ENCODE results near the gene PRODH.
"Not testable (repeated sequence)": the region's sequence is repeated elsewhere in the genome, so short reads cannot be mapped to it uniquely, and the experiment has no call there.

Gene PRODH

DNA sequence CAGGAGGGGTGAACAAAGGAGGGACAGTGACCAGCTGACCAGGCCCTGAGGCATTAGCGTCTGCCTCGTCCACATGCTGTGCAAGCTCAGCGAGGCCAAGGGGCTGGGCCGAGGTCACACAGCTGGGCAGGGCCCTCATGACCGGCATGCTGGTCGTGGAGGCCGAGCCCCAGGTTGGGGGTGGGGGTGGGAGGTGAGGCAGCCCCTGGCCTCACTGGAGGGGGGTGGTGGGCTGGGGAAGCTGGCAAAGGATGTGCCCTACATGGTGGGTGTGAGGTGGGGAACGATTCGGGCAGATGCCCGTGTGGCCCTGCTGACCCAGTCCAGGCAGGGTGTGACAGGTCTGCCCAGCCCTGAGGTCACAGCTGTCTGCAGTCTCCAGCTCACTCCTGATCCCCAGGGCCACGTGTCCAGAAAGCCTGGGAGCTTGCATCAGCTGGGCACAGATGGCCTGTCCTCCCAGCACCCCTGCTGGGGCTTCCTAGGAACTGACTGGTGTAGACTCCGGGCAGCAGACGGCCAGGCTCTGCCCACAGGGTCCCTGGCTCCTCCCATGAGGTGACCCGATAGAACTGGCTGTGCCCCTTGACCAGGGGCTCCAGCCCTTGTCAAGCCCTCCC lies 31.4 kb upstream of the PRODH start:
- not testable (repeated sequence) for DNase-seq (ENCODE audit: low read depth)

DNA sequence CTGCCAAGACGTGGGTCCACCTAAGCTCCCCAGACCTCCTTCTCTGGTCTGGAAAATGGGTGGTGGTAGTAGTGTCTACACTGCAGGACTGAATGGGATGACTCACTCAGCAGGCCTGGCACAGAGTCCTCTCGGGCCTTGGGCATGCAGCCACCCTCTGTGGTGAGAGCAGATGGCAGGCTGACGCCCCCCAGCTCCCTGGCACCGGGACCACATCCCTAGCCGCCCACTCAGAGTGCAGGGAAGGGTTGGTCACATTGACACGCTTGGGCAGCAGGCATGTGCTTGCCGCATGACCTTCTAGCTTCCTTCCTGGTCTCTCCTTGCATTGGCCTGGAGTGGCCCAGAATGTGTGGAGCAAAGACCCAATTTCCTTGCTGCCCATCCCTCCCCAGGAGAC lies 30.7 kb upstream of the PRODH start:
- DNase-seq (ENCODE audit: low read depth), result no peak

DNA sequence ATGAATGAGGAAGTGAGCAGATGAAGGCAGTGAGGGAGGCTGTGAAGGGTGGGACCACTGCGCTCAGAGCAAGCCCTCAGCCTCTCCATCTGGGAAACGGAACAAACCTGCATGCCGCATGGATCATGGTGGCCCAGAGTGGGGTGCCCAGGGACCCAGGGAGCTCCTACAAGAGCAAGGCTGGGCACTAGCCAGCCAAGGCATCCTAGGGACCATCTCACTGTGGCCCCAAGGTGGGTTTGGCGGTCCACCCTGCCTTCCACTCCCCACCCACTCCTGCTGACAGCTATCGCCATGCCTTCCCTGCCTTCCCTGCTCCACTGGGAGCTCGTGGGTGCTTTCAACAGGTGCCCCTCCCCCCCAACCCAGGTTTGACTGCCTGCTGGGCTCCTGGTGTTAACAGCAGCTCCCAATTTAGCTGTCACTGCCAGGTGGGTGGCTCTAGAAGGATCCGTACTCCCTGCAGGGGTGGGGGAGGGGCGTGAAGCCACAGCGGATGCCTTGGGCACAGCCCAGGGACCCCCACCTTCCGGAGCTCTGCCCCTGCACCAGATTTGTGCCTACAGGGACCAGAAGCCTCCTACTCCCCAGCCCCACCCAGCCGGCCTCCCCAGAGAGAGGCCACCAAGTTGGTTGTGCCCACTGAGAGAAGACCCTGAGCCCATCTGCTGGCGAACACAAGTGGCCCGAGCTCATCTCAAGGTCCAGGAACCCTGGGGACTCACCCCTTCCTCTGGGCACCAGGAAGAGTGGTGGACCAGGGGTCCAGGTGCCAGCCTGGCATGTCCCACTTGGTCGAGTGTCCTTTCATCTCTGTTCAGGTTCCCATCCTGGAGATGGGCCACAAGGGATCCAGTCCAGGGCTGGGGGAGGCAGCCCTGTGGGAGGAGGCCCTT lies 29.7 kb upstream of the PRODH start:
- DNase-seq (ENCODE audit: low read depth), result no peak

DNA sequence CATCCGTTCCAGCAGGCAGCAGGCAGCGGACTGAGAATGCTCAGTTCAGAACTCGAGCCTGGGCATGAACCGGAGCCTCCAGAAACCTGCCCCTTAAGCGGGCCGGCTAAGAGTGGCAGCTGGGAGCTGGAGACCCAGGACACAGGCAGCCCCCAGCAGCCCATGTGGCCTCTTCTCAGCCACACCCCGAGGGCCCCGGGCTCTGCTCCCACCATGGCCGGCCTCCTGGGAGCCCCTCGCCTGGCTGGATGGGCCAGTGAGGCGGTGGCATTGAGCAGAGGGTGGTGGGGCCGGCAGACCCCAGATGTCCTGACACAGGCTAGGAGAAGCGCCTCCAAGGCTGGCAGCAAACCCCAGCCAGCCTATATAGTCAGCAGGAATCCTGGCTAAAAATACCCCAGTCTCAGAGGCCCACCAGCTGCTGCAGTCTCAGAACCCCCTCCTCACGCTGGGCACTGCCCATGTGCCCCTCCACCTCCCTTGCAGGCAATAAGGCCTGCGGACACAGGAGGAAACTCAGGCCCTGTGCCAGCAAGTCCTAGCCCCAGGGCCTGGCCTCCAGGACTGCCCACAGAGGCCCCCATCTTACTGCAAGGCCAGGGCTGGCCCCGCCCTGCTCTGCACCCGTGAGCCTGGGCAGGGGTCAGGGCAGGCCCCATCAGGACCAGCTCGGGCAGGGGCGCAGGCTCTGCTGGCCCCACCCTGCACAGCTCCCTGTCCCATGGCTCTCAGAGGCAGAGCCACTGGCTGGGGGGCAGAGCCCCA lies 28.6 kb upstream of the PRODH start:
- not testable (repeated sequence) for DNase-seq (ENCODE audit: low read depth)

DNA sequence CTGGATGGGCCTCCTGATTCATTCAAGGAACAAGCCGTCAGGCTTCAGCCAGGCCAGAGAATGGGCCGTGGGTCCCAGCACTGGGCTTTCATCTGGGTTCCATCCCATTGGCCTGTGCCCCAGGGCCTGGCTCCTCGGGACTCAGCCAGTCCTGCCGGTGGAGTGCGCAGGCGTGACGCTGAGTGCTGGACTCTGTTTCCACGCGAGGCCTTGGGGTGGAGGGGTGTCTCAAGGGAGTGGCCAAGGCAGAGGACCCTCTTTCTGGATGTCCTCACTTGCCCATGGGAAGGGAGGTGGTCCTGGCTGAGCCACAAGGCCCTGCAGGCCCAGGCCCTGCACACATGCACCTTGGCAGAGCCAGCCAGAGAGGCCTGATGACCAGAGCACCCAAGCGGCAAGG lies 28.0 kb upstream of the PRODH start:
- not testable (repeated sequence) for DNase-seq (ENCODE audit: low read depth)

DNA sequence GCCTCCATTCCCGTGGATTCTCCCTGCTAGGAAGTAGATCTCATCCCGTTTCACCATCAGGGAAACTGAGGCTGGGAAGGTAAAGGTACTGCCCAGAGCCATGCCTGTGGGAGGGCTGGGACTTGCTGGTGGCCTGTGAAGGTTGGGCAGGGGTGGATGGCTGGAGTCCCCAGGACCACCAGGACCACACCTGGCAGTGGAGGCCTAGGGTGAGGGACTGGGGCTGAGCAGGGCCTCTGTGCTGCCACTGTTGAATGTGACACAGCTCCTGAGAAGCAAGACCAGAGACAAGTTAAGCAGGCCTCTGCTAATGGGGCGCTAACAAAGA lies 26.2 kb upstream of the PRODH start:
- no peak for DNase-seq (ENCODE audit: low read depth)

DNA sequence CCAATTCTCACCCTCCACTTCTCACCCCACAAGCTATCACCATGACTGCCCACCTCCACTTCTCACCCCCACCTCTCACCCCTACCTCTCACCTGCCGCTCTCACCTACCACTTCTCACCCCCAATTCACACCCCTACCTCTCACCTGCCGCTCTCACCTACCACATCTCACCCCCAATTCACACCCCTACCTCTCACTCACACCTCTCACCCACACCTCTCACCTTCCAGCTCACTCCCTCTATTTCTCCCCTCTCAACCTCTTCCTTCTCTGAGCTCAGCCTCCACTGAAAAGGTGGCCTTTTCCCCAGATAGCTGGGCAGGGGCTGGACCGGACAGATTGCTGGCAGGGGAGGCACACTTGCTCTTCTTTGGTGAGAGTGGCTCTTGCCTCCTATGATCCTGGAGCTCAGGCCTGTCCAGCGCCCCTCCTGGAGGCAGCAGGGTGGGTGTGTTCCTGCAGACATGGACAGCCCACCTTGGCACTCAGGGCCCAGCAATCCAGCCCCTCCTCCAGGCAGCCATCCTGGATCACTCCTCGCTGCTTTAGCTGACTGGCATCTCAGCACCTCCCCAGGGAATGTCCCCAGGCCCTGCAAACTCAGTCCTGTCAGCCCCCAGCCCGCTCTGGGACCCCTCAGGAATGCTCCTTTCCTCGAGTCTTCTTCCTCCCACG lies 25.7 kb upstream of the PRODH start:
- DNase-seq (ENCODE audit: low read depth), result not testable (repeated sequence)

DNA sequence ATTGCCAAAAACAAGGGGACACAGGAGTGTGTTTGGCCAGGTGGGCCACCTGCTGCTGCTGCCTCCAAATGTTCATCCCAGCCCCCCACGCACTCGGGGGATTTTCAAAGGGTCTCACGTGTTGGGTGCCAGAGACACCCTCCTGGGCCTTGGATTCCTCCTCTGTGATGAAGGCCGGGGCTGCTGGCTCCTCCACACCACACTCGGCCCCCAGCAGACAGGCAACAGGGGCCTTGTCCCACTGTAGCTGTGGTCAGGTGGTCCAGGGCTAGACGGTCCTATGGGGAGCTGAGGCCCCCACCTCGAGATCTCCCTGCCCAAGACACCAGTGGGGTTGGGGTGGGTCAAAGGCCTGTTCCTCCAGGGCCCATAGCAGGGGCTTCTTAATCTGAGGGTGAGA lies 25.1 kb upstream of the PRODH start:
- DNase-seq (ENCODE audit: low read depth), result not testable (repeated sequence)

DNA sequence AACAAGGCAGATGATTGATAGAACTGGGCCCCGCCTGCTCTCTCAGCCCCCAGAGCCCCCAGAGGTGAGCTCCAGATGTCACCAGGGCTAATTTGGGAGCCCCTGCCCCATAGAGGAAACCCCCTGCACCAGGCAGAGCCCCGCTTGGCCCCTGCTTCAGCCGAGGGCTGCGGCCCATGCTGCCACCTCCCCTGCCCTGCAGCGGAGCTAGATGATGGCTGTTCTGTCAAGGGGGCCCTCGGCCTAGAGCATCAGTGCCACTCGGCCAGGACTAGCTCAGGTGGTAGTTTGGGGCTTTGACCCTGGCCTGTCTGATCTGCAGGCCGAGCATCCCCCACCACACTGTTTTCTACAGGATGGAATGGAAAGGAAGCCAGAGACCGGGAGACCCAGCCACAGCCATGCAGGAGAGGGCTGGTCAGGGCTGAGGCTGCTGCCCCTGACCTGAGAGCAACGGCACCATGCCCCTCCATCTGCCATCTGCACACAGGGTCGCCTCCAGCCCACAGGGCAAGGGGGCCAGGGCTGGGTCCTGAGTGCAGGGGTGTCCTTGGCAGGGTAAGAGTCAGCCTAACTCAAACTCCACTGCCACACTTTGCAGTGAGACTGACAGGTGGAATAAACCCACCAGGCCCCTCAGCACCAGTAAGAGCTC lies 24.2 kb upstream of the PRODH start:
- not testable (repeated sequence) for DNase-seq (ENCODE audit: low read depth)

DNA sequence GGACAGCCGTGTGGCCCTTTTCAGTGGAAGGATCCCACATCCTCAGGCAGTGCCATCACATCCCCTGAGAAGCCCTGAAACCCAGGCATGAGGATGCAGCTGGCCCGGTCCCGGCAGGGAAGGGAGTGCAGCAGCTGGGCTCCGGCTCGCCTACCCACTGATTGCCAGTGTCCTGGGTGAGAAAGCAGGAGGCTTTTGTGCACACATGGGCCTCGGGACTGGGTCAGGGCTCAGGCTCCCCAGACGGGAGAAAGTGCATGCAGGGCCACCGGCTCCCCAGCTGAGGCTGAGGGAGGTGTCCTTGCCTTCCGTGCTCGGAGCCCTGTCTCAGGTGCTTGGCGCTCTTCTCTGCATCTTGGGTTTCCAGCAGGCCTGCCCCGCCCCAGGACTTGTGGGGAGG lies 23.6 kb upstream of the PRODH start:
- not testable (repeated sequence) for DNase-seq (ENCODE audit: low read depth)

DNA sequence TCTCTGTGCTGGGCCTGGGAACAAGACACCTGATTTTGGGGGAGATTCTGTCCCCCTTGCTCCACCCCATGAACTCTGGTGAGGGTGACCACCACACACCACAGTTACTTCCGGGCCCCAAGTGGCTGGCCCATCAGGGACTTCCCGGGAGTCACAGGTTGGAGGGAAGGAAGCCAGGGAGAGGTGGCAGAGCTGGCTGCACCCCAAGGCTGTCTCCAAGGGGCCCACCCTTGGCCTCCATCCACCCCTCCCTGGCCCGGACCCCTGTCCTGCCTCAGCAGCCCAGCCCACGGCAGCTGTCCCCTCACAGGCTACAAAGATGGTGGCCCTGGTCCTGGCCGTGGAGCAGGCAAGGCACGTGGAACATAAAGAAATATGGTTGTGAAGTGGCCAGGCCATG lies 23.2 kb upstream of the PRODH start:
- DNase-seq (ENCODE audit: low read depth), result not testable (repeated sequence)

DNA sequence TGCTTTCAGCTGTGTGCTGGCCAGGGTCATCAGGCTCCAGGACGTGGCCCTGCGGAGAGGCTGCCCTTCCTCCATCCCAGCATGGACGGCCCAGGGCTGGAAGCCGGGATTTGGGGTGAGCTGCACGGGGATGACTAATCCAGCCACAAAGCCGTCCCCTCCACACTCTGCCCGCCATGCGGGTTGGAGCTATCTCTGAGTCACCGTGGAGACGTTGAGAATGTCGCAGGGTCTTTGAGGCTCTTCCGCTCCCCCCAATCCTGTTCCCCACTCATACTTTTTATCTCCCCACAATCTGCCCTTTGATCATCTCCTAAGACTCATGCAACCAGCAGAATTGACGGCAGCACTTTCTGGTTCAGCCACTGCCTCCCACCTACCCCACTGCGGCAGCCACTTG lies 22.6 kb upstream of the PRODH start:
- DNase-seq (ENCODE audit: low read depth), result not testable (repeated sequence)

DNA sequence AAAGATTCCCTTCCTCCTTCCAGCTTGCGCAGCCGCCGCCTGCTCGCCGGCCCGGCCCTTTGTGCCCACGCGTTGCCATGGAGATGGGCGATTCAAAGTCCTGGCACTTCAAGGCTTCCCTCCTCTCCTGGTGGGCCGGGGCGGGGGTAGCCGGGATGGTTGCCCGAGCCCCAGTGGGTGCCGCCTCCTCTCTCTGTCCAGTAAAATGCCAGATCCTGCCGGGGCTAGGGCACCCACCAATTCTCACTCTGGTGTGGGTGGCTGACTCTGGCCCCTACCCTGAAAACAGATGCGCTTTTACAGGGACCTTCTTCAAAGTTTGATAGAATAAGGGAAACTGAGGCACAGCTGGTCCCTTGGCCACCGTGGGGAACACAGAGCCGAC lies 22.2 kb upstream of the PRODH start:
- DNase-seq (ENCODE audit: low read depth), result not testable (repeated sequence)

DNA sequence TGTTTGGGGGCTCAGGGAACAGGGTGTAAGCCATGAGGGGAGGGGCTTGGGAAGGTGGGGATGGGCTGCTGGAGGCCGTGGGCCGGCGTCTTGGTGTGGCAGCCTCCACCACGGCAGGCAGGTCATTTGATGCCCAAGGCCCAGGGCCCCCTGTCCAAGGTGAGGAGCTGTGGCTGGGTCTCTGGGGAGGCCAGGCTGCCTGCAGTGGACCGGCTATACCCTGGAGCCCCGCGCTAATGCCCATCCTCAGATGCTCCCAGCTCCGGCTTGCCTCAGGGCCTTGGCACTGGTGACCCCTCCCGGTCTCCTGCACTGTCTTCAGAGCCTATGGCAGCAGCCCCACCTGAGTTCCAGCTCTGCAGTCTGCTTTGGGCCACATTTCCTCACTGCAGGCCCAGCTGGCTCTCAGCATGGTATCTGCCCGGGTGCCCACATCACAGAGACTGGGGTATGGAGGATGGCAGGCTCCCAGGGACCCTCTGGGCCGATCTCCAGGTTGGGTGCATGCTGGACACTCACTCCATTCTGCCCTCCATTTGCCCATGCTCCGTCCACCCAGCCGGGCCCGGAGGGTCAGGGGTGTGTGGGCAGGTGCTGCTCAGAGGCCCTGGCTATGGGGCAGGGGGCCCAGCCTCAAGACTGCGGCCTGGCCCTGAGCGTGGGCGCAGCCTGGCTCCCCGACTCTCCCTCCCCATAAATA lies 21.7 kb upstream of the PRODH start:
- DNase-seq (ENCODE audit: low read depth), result not testable (repeated sequence)

DNA sequence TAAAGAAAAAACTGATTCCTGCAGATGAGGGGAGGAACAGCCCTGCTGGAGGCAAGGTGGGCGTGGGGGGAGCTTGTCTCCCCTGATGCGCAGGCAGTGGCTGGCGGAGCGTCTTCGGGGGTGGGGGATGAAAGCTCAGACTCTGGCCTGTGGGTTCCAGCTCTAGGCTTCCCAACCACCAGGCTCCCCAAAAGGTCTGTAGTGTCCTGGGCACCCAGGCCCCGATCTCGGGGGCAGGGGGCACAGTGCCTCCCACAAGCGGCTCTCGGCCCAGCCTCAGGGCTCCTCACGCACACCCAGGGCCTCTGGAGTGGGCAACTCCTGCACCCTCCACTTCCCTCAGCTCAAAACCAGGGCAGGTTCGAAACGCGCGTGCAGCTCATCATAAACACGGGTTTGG lies 20.9 kb upstream of the PRODH start:
- not testable (repeated sequence) for DNase-seq (ENCODE audit: low read depth)

DNA sequence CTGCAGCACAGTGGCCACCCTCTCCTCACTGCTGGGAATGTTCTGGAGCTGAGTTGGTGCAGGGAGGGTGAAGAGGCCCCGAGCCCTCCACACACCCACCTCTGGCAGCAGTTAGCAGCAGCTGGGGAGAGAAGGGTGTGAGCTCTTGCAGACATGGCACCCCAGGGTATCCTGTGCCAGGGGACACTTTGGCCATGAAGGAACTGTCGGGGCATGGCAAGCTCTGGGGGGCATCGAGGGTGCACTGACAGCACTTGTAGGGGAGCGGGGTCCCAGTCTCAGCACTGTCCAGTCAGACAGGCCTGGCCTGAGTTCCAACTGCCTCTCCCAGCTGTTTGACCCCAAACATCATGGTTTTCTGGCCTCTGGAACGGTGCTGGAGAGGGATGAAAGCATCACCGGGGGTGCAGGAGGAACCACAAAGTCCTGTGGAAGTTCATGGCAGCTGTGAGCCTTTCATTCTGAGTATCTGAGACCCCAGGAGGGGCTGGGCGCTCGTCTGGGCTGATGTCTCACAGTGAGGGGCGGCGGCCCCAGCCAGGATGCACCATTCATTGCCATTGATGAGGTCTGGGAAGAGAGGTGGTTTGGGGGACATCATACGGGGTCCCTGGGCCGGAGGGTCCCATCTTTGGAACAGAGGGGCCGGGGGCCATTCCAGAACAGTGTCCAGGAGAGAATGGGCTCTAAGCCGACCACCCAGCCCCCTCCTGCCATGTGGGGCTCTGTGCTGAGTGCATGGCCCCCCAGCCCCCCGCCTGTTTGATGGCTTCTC lies 20.2 kb upstream of the PRODH start:
- not testable (repeated sequence) for DNase-seq (ENCODE audit: low read depth)

DNA sequence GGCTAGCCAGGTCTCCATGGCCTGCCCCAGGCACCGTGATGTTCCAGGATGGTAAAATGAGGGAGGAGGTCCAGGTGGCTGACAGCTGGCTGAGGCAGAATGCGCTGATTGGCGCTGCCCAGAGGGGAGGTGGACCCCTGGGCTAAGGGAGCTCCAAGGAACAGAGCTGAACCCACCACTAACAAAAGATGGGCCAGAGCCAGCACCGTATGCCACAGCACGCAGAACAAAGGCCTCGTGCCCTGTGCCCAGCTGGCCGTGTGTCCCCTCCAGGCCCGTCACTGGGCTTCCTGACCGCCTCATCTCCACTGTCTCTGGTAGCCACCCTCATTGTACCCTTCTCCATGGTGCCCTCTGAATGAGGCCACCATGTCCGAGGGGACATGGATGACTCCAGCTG lies 19.6 kb upstream of the PRODH start:
- DNase-seq (ENCODE audit: low read depth), result no peak

DNA sequence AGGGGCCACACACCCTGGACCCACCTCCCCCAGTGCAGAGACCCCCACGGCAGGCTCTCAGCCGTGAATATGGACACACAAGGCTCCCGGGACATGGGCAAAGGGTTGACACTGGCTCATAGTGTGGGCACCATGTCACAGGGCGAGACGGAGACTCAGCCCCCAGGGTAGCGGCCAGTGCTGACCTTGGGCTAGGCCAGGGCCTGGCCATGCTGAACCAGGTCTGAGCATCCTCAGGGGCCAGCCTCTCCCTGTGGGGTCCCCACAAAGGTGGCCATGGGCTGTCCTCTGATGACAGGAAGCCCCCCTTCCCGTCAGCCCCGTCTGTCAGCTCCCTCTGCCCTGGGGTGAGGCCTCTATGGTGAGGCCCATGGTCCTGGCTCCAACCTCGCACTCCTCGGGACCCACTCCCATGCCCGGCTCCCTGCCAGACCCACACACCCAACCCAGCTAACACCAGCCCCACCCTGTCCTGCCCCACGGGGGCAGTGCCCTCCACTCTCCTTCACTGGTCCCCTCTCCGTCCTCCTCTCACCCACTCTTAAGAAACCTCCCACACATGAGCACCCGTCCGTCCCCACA lies 19.0 kb upstream of the PRODH start:
- DNase-seq (ENCODE audit: low read depth), result no peak

DNA sequence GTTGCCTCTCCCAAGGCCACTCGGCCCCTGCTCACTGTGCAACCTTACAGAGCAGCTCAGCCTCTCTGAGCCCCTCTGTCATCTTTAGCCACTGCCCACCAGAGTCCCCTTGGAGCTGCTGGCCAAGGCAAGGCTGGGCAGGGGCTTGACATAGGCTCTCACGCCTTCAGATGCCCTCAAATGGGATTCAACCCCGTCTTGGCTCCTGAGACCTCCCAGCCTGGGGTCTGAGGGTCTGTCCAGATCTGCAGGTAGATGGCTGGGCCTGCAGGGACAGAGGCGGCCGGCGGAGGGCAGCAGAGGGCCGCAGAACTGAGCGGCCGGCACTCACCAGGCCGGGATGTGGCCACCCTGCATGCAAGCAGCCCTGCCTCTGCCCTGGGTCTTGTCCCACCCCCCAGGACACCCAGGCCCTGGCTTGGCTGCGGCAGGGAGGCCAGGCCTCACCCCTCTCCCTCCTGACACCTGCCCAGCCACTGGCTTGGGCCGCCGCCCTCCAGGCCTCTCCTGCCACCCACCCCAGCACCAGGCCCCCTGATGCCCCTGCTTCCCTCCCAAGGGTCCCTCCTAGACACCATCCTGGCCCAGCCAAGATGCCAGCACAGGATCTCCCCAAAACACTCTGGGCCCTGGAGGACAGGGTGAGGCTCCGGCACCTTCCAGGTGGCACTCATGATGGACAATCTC lies 18.4 kb upstream of the PRODH start:
- peak; percentile 41 for DNase-seq (ENCODE audit: low read depth)
